ENCODE results near the gene IGSF3.
"Not testable (repeated sequence)": the region's sequence is repeated elsewhere in the genome, so short reads cannot be mapped to it uniquely, and the experiment has no call there.

IGSF3 gene

GRCh38 chr1:116661633-116662032 lies 5.9 kb downstream of the IGSF3 start:
- no peak for DNase-seq (ENCODE audit: low read depth)

- not testable (repeated sequence) for DNase-seq (ENCODE audit: low read depth)
Observed at GRCh38 chr1:116658645-116659044, 8.9 kb downstream of the IGSF3 start.

- DNase-seq (ENCODE audit: low read depth), result not testable (repeated sequence)
Observed at GRCh38 chr1:116657836-116658235, 9.7 kb downstream of the IGSF3 start.

GRCh38 chr1:116654351-116654750 lies 13.2 kb downstream of the IGSF3 start:
- DNase-seq (ENCODE audit: low read depth), result no peak

GRCh38 chr1:116652598-116652997 lies 14.9 kb downstream of the IGSF3 start:
- not testable (repeated sequence) for DNase-seq (ENCODE audit: low read depth)

GRCh38 chr1:116650781-116651180 lies 16.8 kb downstream of the IGSF3 start:
- not testable (repeated sequence) for DNase-seq (ENCODE audit: low read depth)

- DNase-seq (ENCODE audit: low read depth), result not testable (repeated sequence)
Observed at GRCh38 chr1:116649041-116649440, 18.5 kb downstream of the IGSF3 start.

- not testable (repeated sequence) for DNase-seq (ENCODE audit: low read depth)
Observed at GRCh38 chr1:116648325-116648724, 19.2 kb downstream of the IGSF3 start.

- DNase-seq (ENCODE audit: low read depth), result not testable (repeated sequence)
Observed at GRCh38 chr1:116647186-116647585, 20.3 kb downstream of the IGSF3 start.

- DNase-seq (ENCODE audit: low read depth), result not testable (repeated sequence)
Observed at GRCh38 chr1:116646673-116647170, 20.8 kb downstream of the IGSF3 start.

- DNase-seq (ENCODE audit: low read depth), result not testable (repeated sequence)
Observed at GRCh38 chr1:116645802-116646672, 21.5 kb downstream of the IGSF3 start.

GRCh38 chr1:116644993-116645392 lies 22.5 kb downstream of the IGSF3 start:
- not testable (repeated sequence) for DNase-seq (ENCODE audit: low read depth)

GRCh38 chr1:116644096-116644495 lies 23.4 kb downstream of the IGSF3 start:
- not testable (repeated sequence) for DNase-seq (ENCODE audit: low read depth)

GRCh38 chr1:116643281-116643751 lies 24.2 kb downstream of the IGSF3 start:
- not testable (repeated sequence) for DNase-seq (ENCODE audit: low read depth)

- DNase-seq (ENCODE audit: low read depth), result not testable (repeated sequence)
Observed at GRCh38 chr1:116642311-116643280, 24.9 kb downstream of the IGSF3 start.

GRCh38 chr1:116637583-116637982 lies 29.9 kb downstream of the IGSF3 start:
- DNase-seq (ENCODE audit: low read depth), result not testable (repeated sequence)

- DNase-seq (ENCODE audit: low read depth), result not testable (repeated sequence)
Observed at GRCh38 chr1:116636584-116636983, 30.9 kb downstream of the IGSF3 start.

- DNase-seq (ENCODE audit: low read depth), result not testable (repeated sequence)
Observed at GRCh38 chr1:116634386-116634785, 33.1 kb downstream of the IGSF3 start.

- DNase-seq (ENCODE audit: low read depth), result not testable (repeated sequence)
Observed at GRCh38 chr1:116631996-116632925, 35.3 kb downstream of the IGSF3 start.

- not testable (repeated sequence) for DNase-seq (ENCODE audit: low read depth)
Observed at GRCh38 chr1:116631554-116631953, 36.0 kb downstream of the IGSF3 start.

- DNase-seq (ENCODE audit: low read depth), result not testable (repeated sequence)
Observed at GRCh38 chr1:116630057-116630456, 37.5 kb downstream of the IGSF3 start.

Measured in stimulated activated CD8-positive, alpha-beta memory T cell treated with anti-CD3 and anti-CD28 coated beads, Interleukin-12 subunit alpha, Interleukin-12 subunit beta, amount 100 ng/mL, for 1 hour (primary cell).